PFSK-1 (cell line): Measurements from ENCODE around the gene HEXB.

Experiments used
- POLR2AphosphoS5 ChIP-seq: IDR thresholded peaks from 2 replicates; pipeline ENCODE4 v1.6.1; 2012; ENCODE audit warnings: low read depth, mild to moderate bottlenecking, control low read depth, low read length, moderate library complexity
- TF ChIP-seq, protein P1 (sequence below), 2 experiments: IDR thresholded peaks; 2 replicates each; pipeline versions ENCODE4 v1.6.1 to v1.8.0; 2011 to 2012; ENCODE audit warnings: low read depth in 2 of 2, low read length in 2 of 2, control low read depth in 1 of 2, inconsistent platforms in 1 of 2, mild to moderate bottlenecking in 1 of 2, moderate library complexity in 1 of 2; ENCODE audit not compliant: insufficient read depth in 1 of 2

DNA sequence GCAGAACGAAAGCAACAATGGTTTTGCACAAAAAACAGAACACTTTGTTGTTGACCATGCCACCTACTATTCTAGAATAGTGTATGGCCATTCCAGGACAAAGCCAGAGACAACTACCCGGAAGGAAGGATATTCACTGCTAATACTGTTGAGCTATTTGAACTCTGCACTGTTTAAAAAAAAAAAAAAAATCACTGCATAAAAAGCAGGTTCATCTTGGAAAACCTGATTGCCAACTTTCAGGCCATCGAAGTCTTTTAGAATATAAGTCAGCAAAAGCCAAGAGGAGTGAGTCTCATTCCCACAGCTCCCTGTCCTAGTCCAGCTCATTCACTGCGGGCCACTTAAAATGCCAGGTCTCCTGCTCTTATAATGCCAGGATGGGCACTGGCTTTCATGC, 48.5 kb upstream of the HEXB start:
- no peak for TF ChIP-seq POLR2AphosphoS5
- TF ChIP-seq, protein P1, sequence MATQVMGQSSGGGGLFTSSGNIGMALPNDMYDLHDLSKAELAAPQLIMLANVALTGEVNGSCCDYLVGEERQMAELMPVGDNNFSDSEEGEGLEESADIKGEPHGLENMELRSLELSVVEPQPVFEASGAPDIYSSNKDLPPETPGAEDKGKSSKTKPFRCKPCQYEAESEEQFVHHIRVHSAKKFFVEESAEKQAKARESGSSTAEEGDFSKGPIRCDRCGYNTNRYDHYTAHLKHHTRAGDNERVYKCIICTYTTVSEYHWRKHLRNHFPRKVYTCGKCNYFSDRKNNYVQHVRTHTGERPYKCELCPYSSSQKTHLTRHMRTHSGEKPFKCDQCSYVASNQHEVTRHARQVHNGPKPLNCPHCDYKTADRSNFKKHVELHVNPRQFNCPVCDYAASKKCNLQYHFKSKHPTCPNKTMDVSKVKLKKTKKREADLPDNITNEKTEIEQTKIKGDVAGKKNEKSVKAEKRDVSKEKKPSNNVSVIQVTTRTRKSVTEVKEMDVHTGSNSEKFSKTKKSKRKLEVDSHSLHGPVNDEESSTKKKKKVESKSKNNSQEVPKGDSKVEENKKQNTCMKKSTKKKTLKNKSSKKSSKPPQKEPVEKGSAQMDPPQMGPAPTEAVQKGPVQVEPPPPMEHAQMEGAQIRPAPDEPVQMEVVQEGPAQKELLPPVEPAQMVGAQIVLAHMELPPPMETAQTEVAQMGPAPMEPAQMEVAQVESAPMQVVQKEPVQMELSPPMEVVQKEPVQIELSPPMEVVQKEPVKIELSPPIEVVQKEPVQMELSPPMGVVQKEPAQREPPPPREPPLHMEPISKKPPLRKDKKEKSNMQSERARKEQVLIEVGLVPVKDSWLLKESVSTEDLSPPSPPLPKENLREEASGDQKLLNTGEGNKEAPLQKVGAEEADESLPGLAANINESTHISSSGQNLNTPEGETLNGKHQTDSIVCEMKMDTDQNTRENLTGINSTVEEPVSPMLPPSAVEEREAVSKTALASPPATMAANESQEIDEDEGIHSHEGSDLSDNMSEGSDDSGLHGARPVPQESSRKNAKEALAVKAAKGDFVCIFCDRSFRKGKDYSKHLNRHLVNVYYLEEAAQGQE (IDR thresholded peaks at IDR 0.05; ENCODE audit: insufficient read depth in 1 of 2, low read depth in 2 of 2, low read length in 2 of 2): no peak
